HCT116 (cell line): Measurements from ENCODE around the gene IQCN.
A peak's percentile ranks its signal among the peaks of the same experiment; 100 is the strongest.

Experiments
- EZH2 ChIP-seq: fragments of 200-600 bp; sonication (generic); IDR thresholded peaks from 2 replicates; pipeline ENCODE4 v1.6.1; 2017; ENCODE audit warnings: antibody characterized with exemption, mixed run types
- EZH2phosphoT487 ChIP-seq: fragments of 200-600 bp; IDR thresholded peaks from 2 replicates; pipeline ENCODE4 v1.6.1; 2018; ENCODE audit warnings: antibody characterized with exemption, borderline replicate concordance
- FOSL1 ChIP-seq: IDR thresholded peaks from 2 replicates; pipeline ENCODE4 v1.6.1; 2012; ENCODE audit warnings: low read depth
- POLR2A ChIP-seq: IDR thresholded peaks from 2 replicates; pipeline ENCODE4 v1.7.0; 2011; ENCODE audit warnings: borderline replicate concordance; ENCODE audit not compliant: insufficient read depth, insufficient read length; ENCODE audit errors: extremely low read depth
- POLR2AphosphoS5 ChIP-seq: IDR thresholded peaks from 2 replicates; pipeline ENCODE4 v1.6.1; 2011; ENCODE audit warnings: mild to moderate bottlenecking, low read depth, low read length, moderate library complexity
- RAD21 ChIP-seq: IDR thresholded peaks from 2 replicates; pipeline ENCODE4 v1.6.1; 2012; ENCODE audit warnings: low read depth, mild to moderate bottlenecking
- REST ChIP-seq: IDR thresholded peaks from 2 replicates; pipeline ENCODE4 v1.6.1; 2012; ENCODE audit warnings: low read depth
- SIN3A ChIP-seq: IDR thresholded peaks from 2 replicates; pipeline ENCODE4 v1.6.1; 2012; ENCODE audit warnings: low read depth
- TCF7L2 ChIP-seq: IDR thresholded peaks from 2 replicates; pipeline ENCODE4 v1.7.0; 2011; ENCODE audit warnings: borderline replicate concordance, inconsistent platforms; ENCODE audit not compliant: insufficient read depth, insufficient read length; ENCODE audit errors: extremely low read depth
- YY1 ChIP-seq: IDR thresholded peaks from 2 replicates; pipeline ENCODE4 v1.6.1; 2011; ENCODE audit warnings: low read length, low read depth, moderate library complexity, mild to moderate bottlenecking; ENCODE audit not compliant: insufficient replicate concordance; ENCODE audit errors: extremely low read depth
- ZBTB33 ChIP-seq: IDR thresholded peaks from 2 replicates; pipeline ENCODE4 v1.6.1; 2011; ENCODE audit warnings: mild to moderate bottlenecking, low read length, moderate library complexity; ENCODE audit not compliant: insufficient replicate concordance; ENCODE audit errors: extremely low read depth
- TF ChIP-seq, protein P1 (sequence below), 3 experiments: fragments of 200-600 bp in 1 of 3; sonication (generic) in 1 of 3; IDR thresholded peaks in 2 of 3; conservative IDR thresholded peaks in 1 of 3; 2 replicates each; pipeline ENCODE4 v1.5.1; 2012 to 2017; ENCODE audit warnings: low read depth in 2 of 3, low read length in 2 of 3, antibody characterized with exemption in 1 of 3, borderline replicate concordance in 1 of 3, control low read depth in 1 of 3, mild to moderate bottlenecking in 1 of 3, mixed read lengths in 1 of 3, mixed run types in 1 of 3, moderate library complexity in 1 of 3; ENCODE audit not compliant: insufficient read depth in 1 of 3
- TF ChIP-seq, protein P2 (sequence below): IDR thresholded peaks from 2 replicates; pipeline ENCODE4 v1.6.1; 2012

GRCh38 chr19:18310118-18310909 is 36.1 kb upstream of the IQCN start:
- TF ChIP-seq, protein P1, sequence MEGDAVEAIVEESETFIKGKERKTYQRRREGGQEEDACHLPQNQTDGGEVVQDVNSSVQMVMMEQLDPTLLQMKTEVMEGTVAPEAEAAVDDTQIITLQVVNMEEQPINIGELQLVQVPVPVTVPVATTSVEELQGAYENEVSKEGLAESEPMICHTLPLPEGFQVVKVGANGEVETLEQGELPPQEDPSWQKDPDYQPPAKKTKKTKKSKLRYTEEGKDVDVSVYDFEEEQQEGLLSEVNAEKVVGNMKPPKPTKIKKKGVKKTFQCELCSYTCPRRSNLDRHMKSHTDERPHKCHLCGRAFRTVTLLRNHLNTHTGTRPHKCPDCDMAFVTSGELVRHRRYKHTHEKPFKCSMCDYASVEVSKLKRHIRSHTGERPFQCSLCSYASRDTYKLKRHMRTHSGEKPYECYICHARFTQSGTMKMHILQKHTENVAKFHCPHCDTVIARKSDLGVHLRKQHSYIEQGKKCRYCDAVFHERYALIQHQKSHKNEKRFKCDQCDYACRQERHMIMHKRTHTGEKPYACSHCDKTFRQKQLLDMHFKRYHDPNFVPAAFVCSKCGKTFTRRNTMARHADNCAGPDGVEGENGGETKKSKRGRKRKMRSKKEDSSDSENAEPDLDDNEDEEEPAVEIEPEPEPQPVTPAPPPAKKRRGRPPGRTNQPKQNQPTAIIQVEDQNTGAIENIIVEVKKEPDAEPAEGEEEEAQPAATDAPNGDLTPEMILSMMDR (IDR thresholded peaks at IDR 0.05 in 2 of 3, conservative IDR thresholded peaks at IDR 0.05 in 1 of 3; ENCODE audit: borderline replicate concordance in 1 of 3, insufficient read depth in 1 of 3, low read depth in 2 of 3, low read length in 2 of 3): no peak
- TF ChIP-seq REST (no peak), SIN3A (no peak), ZBTB33 (no peak), EZH2 (no peak), YY1 (no peak), EZH2phosphoT487 (no peak), RAD21 (no peak), TCF7L2 (no peak), POLR2AphosphoS5 (0 out of 2 replicates have a peak, but pooled peaks have one; percentile 11), POLR2A (no peak), FOSL1 (no peak)
- TF ChIP-seq, protein P2, sequence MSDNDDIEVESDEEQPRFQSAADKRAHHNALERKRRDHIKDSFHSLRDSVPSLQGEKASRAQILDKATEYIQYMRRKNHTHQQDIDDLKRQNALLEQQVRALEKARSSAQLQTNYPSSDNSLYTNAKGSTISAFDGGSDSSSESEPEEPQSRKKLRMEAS: no peak
